HepG2 (cell line): Measurements from ENCODE around the gene TPRN. TPM values are rescaled to one million over a fixed set of nuclear protein-coding genes. Genes with fewer than 3 reads are reported as not detected.

Source experiments
- ATF3 ChIP-seq: sonication (generic); formaldehyde crosslinking; IDR thresholded peaks from 2 replicates; pipeline ENCODE4 v1.4.0; 2020; ENCODE audit warnings: missing genetic modification reagents
- BATF2 ChIP-seq: sonication (generic); formaldehyde crosslinking; IDR thresholded peaks from 2 replicates; pipeline ENCODE4 v1.8.0; 2022; ENCODE audit warnings: mild to moderate bottlenecking, missing genetic modification reagents, moderate library complexity
- CBX2 ChIP-seq, 2 experiments: fragments of 200-600 bp in 1 of 2; sonication (generic); formaldehyde crosslinking in 1 of 2; IDR thresholded peaks; 2 replicates each; pipeline versions ENCODE4 v1.7.0 to v1.8.1; 2018 to 2022; ENCODE audit warnings: low read depth in 2 of 2, low read length in 1 of 2, mild to moderate bottlenecking in 1 of 2, missing genetic modification reagents in 1 of 2
- GPN1 ChIP-seq: sonication (generic); formaldehyde crosslinking; IDR thresholded peaks from 2 replicates; pipeline ENCODE4 v1.5.1; 2020; ENCODE audit warnings: missing genetic modification reagents, borderline replicate concordance
- IRF2 ChIP-seq: IDR thresholded peaks from 2 replicates; pipeline ENCODE4 v1.6.1; 2018; ENCODE audit warnings: missing genetic modification reagents, missing compliant biosample characterization
- ISX ChIP-seq: sonication (generic); formaldehyde crosslinking; conservative IDR thresholded peaks from 2 replicates; pipeline ENCODE4 v1.5.0; 2020; ENCODE audit warnings: missing genetic modification reagents
- MED8 ChIP-seq: sonication (generic); formaldehyde crosslinking; IDR thresholded peaks from 2 replicates; pipeline ENCODE4 v1.8.1; 2023; ENCODE audit warnings: mild to moderate bottlenecking, missing genetic modification reagents; ENCODE audit not compliant: insufficient replicate concordance
- NFE2 ChIP-seq: sonication (generic); formaldehyde crosslinking; IDR thresholded peaks from 2 replicates; pipeline ENCODE4 v1.4.0; 2020; ENCODE audit warnings: missing genetic modification reagents
- POGZ ChIP-seq: sonication (generic); formaldehyde crosslinking; IDR thresholded peaks from 2 replicates; pipeline ENCODE4 v1.4.0; 2020; ENCODE audit warnings: mild to moderate bottlenecking, missing genetic modification reagents
- POLR2A ChIP-seq, 2 experiments: IDR thresholded peaks; 2 replicates each; pipeline ENCODE4 v1.6.1; 2011; ENCODE audit warnings: low read depth in 2 of 2, low read length in 2 of 2, mild to moderate bottlenecking in 1 of 2, moderate library complexity in 1 of 2; ENCODE audit not compliant: insufficient read depth in 1 of 2
- RARG ChIP-seq: sonication (generic); formaldehyde crosslinking; IDR thresholded peaks from 2 replicates; pipeline ENCODE4 v1.4.0; 2020; ENCODE audit warnings: low read depth, mild to moderate bottlenecking, missing genetic modification reagents
- RBAK ChIP-seq: sonication (generic); formaldehyde crosslinking; IDR thresholded peaks from 2 replicates; pipeline ENCODE4 v1.5.1; 2020; ENCODE audit warnings: mild to moderate bottlenecking, missing genetic modification reagents
- SNAPC5 ChIP-seq: sonication (generic); formaldehyde crosslinking; IDR thresholded peaks from 2 replicates; pipeline ENCODE4 v1.8.1; 2023; ENCODE audit warnings: mild to moderate bottlenecking, missing genetic modification reagents, borderline replicate concordance
- SPEN ChIP-seq: sonication (generic); formaldehyde crosslinking; IDR thresholded peaks from 2 replicates; pipeline ENCODE4 v1.5.1; 2020; ENCODE audit warnings: low read depth, mild to moderate bottlenecking, missing genetic modification reagents
- STAT5B ChIP-seq: sonication (generic); formaldehyde crosslinking; IDR thresholded peaks from 2 replicates; pipeline ENCODE4 v1.4.0; 2020; ENCODE audit warnings: missing genetic modification reagents
- TFAP4 ChIP-seq: sonication (generic); IDR thresholded peaks from 2 replicates; pipeline ENCODE4 v1.6.1; 2016; ENCODE audit warnings: low read depth, borderline replicate concordance
- TOE1 ChIP-seq: sonication (generic); formaldehyde crosslinking; IDR thresholded peaks from 2 replicates; pipeline ENCODE4 v1.4.0; 2020; ENCODE audit warnings: mild to moderate bottlenecking, missing genetic modification reagents
- ZMYM2 ChIP-seq: sonication (generic); formaldehyde crosslinking; IDR thresholded peaks from 2 replicates; pipeline ENCODE4 v1.8.0; 2022; ENCODE audit warnings: mild to moderate bottlenecking, missing genetic modification reagents
- ZNF160 ChIP-seq: sonication (generic); formaldehyde crosslinking; IDR thresholded peaks from 2 replicates; pipeline ENCODE4 v1.8.0; 2022; ENCODE audit warnings: mild to moderate bottlenecking, inconsistent platforms, missing genetic modification reagents
- ZNF24 ChIP-seq: fragments of 450-650 bp; IDR thresholded peaks from 2 replicates; pipeline ENCODE4 v1.6.1; 2017; ENCODE audit warnings: antibody characterized with exemption, mild to moderate bottlenecking
- ZNF335 ChIP-seq: sonication (generic); formaldehyde crosslinking; IDR thresholded peaks from 2 replicates; pipeline ENCODE4 v1.4.0; 2020; ENCODE audit warnings: missing genetic modification reagents
- ZNF354B ChIP-seq: sonication (generic); formaldehyde crosslinking; IDR thresholded peaks from 2 replicates; pipeline ENCODE4 v1.8.0; 2022; ENCODE audit warnings: mild to moderate bottlenecking, missing genetic modification reagents
- ZNF569 ChIP-seq: sonication (generic); formaldehyde crosslinking; IDR thresholded peaks from 2 replicates; pipeline ENCODE4 v1.5.0; 2020; ENCODE audit warnings: mild to moderate bottlenecking, missing genetic modification reagents, moderate library complexity, borderline replicate concordance
- ZNF619 ChIP-seq: sonication (generic); formaldehyde crosslinking; IDR thresholded peaks from 2 replicates; pipeline ENCODE4 v1.4.0; 2020; ENCODE audit warnings: mild to moderate bottlenecking, missing genetic modification reagents
- ZNF652 ChIP-seq: IDR thresholded peaks from 2 replicates; pipeline ENCODE4 v1.6.1; 2016; ENCODE audit warnings: low read depth, borderline replicate concordance
- ZNF746 ChIP-seq: sonication (generic); formaldehyde crosslinking; IDR thresholded peaks from 2 replicates; pipeline ENCODE4 v1.8.0; 2022; ENCODE audit warnings: mild to moderate bottlenecking, missing genetic modification reagents
- ZNF781 ChIP-seq: sonication (generic); formaldehyde crosslinking; IDR thresholded peaks from 2 replicates; pipeline ENCODE4 v1.5.1; 2020; ENCODE audit warnings: borderline replicate concordance, mild to moderate bottlenecking, missing genetic modification reagents; ENCODE audit errors: not compliant biosample characterization
- ZNF790 ChIP-seq: sonication (generic); formaldehyde crosslinking; IDR thresholded peaks from 2 replicates; pipeline ENCODE4 v1.8.0; 2022; ENCODE audit warnings: missing genetic modification reagents, mild to moderate bottlenecking, borderline replicate concordance
- ZNF879 ChIP-seq: sonication (generic); formaldehyde crosslinking; IDR thresholded peaks from 2 replicates; pipeline ENCODE4 v1.8.1; 2023; ENCODE audit warnings: missing genetic modification reagents
- ZSCAN22 ChIP-seq: sonication (generic); formaldehyde crosslinking; IDR thresholded peaks from 2 replicates; pipeline ENCODE4 v1.4.0; 2020; ENCODE audit warnings: mild to moderate bottlenecking, missing genetic modification reagents
- polyA plus RNA-seq, 8 experiments: library from polyadenylated mRNA; depleted of rRNA in 3 of 8; stranded (reverse) in 7 of 8; unstranded in 1 of 8; fragments of >200 nt; fragmentation: Illumina TruSeq in 4 of 8; extraction: Trizol in 4 of 8; gene quantifications; 2 replicates each; pipeline versions ENCODE4 v1.2.1 to v1.2.3, GENCODE V29; 2011 to 2016; ENCODE audit warnings: low read depth in 4 of 8, missing spikeins in 1 of 8, mixed read lengths in 1 of 8; ENCODE audit not compliant: insufficient read depth in 1 of 8
- total RNA-seq, 5 experiments: library from RNA; depleted of rRNA; stranded (reverse); fragments of >200 nt; fragmentation: Illumina TruSeq; extraction: Trizol; gene quantifications; 2 replicates each; pipeline ENCODE4 v1.2.3, GENCODE V29; 2016; ENCODE audit warnings: low read depth in 1 of 5

Gene TPRN
- total and polyA plus RNA-seq, 2 of the 13 experiments (the other 11 are each of a cell fraction or from before 2014, with no cell fraction given) = 10.1 to 19.2 TPM

- TF ChIP-seq ZNF24 = no peak
- peak; percentile 79; the same call in 1 of the 2 replicates for TF ChIP-seq ZNF790 (CRISPR knock-in tag)
- 0 out of 2 replicates have a peak, but pooled peaks have one; percentile 54 for TF ChIP-seq STAT5B
- no peak for TF ChIP-seq TFAP4
- TF ChIP-seq GPN1 (CRISPR knock-in tag) = no peak
- TF ChIP-seq ZNF652 (CRISPR knock-in tag) = no peak
- 0 out of 2 replicates have a peak, but pooled peaks have one; percentile 10 for TF ChIP-seq ZNF335 (CRISPR knock-in tag)
- TF ChIP-seq SNAPC5 = no peak; the same call in 1 of the 2 replicates
- no peak for TF ChIP-seq RBAK (CRISPR knock-in tag)
- no peak for TF ChIP-seq ATF3 (CRISPR knock-in tag)
- TF ChIP-seq SPEN (CRISPR knock-in tag) = no peak; the same call in 1 of the 2 replicates
- TF ChIP-seq ZNF879 = no peak
- no peak for TF ChIP-seq ZNF160 (CRISPR knock-in tag)
- TF ChIP-seq BATF2 (CRISPR knock-in tag) = no peak
- TF ChIP-seq ISX (CRISPR knock-in tag) = no peak
- peak; percentile 69 for TF ChIP-seq ZNF619 (CRISPR knock-in tag)
- TF ChIP-seq MED8 = no peak
- no peak for TF ChIP-seq CBX2 (IDR thresholded peaks at IDR 0.05; ENCODE audit: low read depth, low read length)
- TF ChIP-seq CBX2 (CRISPR knock-in tag; IDR thresholded peaks at IDR 0.05; ENCODE audit: low read depth) = no peak
- no peak for TF ChIP-seq ZSCAN22 (CRISPR knock-in tag)
- no peak for TF ChIP-seq ZNF569 (CRISPR knock-in tag)
- TF ChIP-seq ZNF781 (CRISPR knock-in tag) = no peak
- no peak for TF ChIP-seq NFE2
- TF ChIP-seq RARG (CRISPR knock-in tag) = no peak
- TF ChIP-seq ZNF746 (CRISPR knock-in tag) = no peak
- no peak for TF ChIP-seq TOE1 (CRISPR knock-in tag)
- TF ChIP-seq POLR2A (IDR thresholded peaks at IDR 0.05; ENCODE audit: insufficient read depth in 1 of 2, low read depth in 2 of 2, low read length in 2 of 2) = no peak
- TF ChIP-seq IRF2 = no peak
- TF ChIP-seq ZNF354B (CRISPR knock-in tag) = peak; percentile 74; the same call in 1 of the 2 replicates
- TF ChIP-seq ZMYM2 (CRISPR knock-in tag) = 0 out of 2 replicates have a peak, but pooled peaks have one; percentile 25
- no peak for TF ChIP-seq POGZ (CRISPR knock-in tag)
These were observed 35.1 kb upstream of the TPRN start (continued) for GRCh38 chr9:137235424-137236237.
